IMR-90 (cell line): Measurements from ENCODE around the gene FBXW2. TPM values are rescaled to one million over a fixed set of nuclear protein-coding genes. Genes with fewer than 3 reads are reported as not detected.

Source experiments
- ATAC-seq: fragments of 200-7000 bp; cut with Tn5 transposase; 2 replicates; pipeline ENCODE4 v1.9.1; 2020; ENCODE audit warnings: low read depth, mild to moderate bottlenecking, moderate library complexity
- BruUV-seq: library from RNA; stranded (reverse); fragments of 400-500 nt; replicated peaks from 2 replicates; lab custom pipeline; 2021; lab: Mats Ljungman, UMichigan
- CTCF ChIA-PET: fragments of 300-600 bp; formaldehyde crosslinking; extraction: SDS; loops from one replicate; lab custom pipeline; 2021; ENCODE audit warnings: antibody characterized with exemption; lab: Yijun Ruan, JAX
- POLR2A ChIA-PET: fragments of 300-600 bp; sonication (Branson Sonifier 250); formaldehyde crosslinking; loops from one replicate; lab custom pipeline; 2022; ENCODE audit warnings: antibody characterized with exemption; ENCODE audit not compliant: unreplicated experiment; lab: Charles Lee
- DNase-seq: peaks from one replicate; pipeline ENCODE4 v3.0.0; 2013
- H2AFZ ChIP-seq: replicated peaks from 2 replicates; pipeline ENCODE3; 2013; ENCODE audit warnings: low read length, mild to moderate bottlenecking; ENCODE audit not compliant: poor library complexity
- H2AK5ac ChIP-seq: 2 replicates; pipeline ENCODE4 v1.6.1; 2013; ENCODE audit warnings: low read depth, low read length, inconsistent platforms
- H2AK9ac ChIP-seq: replicated peaks from 2 replicates; pipeline ENCODE3; 2013; ENCODE audit warnings: mild to moderate bottlenecking, low read depth, low read length, moderate library complexity; ENCODE audit not compliant: poor library complexity
- H2BK120ac ChIP-seq: 2 replicates; pipeline ENCODE4 v1.6.1; 2013; ENCODE audit warnings: low read depth, low read length, inconsistent platforms
- H2BK15ac ChIP-seq: 3 replicates; pipeline ENCODE4 v1.6.1; 2013; ENCODE audit warnings: low read depth, low read length, inconsistent platforms
- H2BK20ac ChIP-seq: 2 replicates; pipeline ENCODE4 v1.6.1; 2013; ENCODE audit warnings: low read depth, mild to moderate bottlenecking, inconsistent platforms, low read length, moderate library complexity
- H2BK5ac ChIP-seq: 2 replicates; pipeline ENCODE4 v1.6.1; 2013; ENCODE audit warnings: mild to moderate bottlenecking, low read depth, low read length, inconsistent platforms; ENCODE audit not compliant: poor library complexity, severe bottlenecking
- H3K14ac ChIP-seq: replicated peaks from 2 replicates; pipeline ENCODE4 v1.6.1; 2013; ENCODE audit warnings: low read depth, low read length, inconsistent platforms
- H3K18ac ChIP-seq: 2 replicates; pipeline ENCODE4 v1.6.1; 2013; ENCODE audit warnings: low read depth, low read length, control low read depth
- H3K23ac ChIP-seq: 2 replicates; pipeline ENCODE4 v1.6.1; 2013; ENCODE audit warnings: low read depth, low read length, inconsistent platforms
- H3K27ac ChIP-seq: 2 replicates; pipeline ENCODE4 v1.5.1; 2013; ENCODE audit warnings: mild to moderate bottlenecking, control low read depth, low read length; ENCODE audit not compliant: insufficient read depth
- H3K27me3 ChIP-seq: 2 replicates; pipeline ENCODE4 v1.6.1; 2013; ENCODE audit warnings: low read length; ENCODE audit not compliant: control insufficient read depth, insufficient read depth
- H3K36me3 ChIP-seq: 2 replicates; pipeline ENCODE4 v1.6.1; 2013; ENCODE audit warnings: low read length, mixed read lengths; ENCODE audit not compliant: control insufficient read depth, insufficient read depth
- H3K4ac ChIP-seq: 2 replicates; pipeline ENCODE4 v1.6.1; 2013; ENCODE audit warnings: low read depth, low read length, inconsistent platforms
- H3K4me1 ChIP-seq: 2 replicates; pipeline ENCODE4 v1.6.1; 2013; ENCODE audit warnings: low read length, mixed read lengths; ENCODE audit not compliant: control insufficient read depth, insufficient read depth
- H3K4me2 ChIP-seq: 2 replicates; pipeline ENCODE4 v1.6.1; 2013; ENCODE audit warnings: low read depth, mild to moderate bottlenecking, control low read depth, low read length, moderate library complexity
- H3K4me3 ChIP-seq: 2 replicates; pipeline ENCODE4 v1.5.1; 2013; ENCODE audit warnings: low read depth, mild to moderate bottlenecking, control low read depth, low read length, moderate library complexity; ENCODE audit not compliant: insufficient read depth
- H3K56ac ChIP-seq: 2 replicates; pipeline ENCODE4 v1.6.1; 2013; ENCODE audit warnings: low read length, inconsistent platforms; ENCODE audit not compliant: insufficient read depth; ENCODE audit errors: extremely low read depth
- H3K79me1 ChIP-seq, 2 experiments: 2 replicates each; pipeline ENCODE4 v1.6.1; 2013; ENCODE audit warnings: low read length in 2 of 2, inconsistent platforms in 1 of 2, low read depth in 1 of 2
- H3K9ac ChIP-seq: 2 replicates; pipeline ENCODE4 v1.6.1; 2013; ENCODE audit warnings: low read depth, low read length, control low read depth
- H3K9me1 ChIP-seq: 2 replicates; pipeline ENCODE4 v1.6.1; 2013; ENCODE audit warnings: low read length, inconsistent platforms; ENCODE audit not compliant: insufficient read depth
- H3K9me3 ChIP-seq: 2 replicates; pipeline ENCODE4 v1.6.1; 2013; ENCODE audit warnings: low read length; ENCODE audit not compliant: control insufficient read depth, insufficient read depth
- H4K20me1 ChIP-seq: 2 replicates; pipeline ENCODE4 v1.6.1; 2013; ENCODE audit warnings: low read length, inconsistent platforms; ENCODE audit not compliant: insufficient read depth
- H4K5ac ChIP-seq: 2 replicates; pipeline ENCODE4 v1.6.1; 2013; ENCODE audit warnings: mild to moderate bottlenecking, low read depth, low read length, control low read depth
- H4K8ac ChIP-seq, 2 experiments: 2 replicates each; pipeline ENCODE4 v1.6.1; 2013; ENCODE audit warnings: low read depth in 2 of 2, low read length in 2 of 2, control low read depth in 1 of 2, inconsistent platforms in 1 of 2
- H4K91ac ChIP-seq: 2 replicates; pipeline ENCODE4 v1.6.1; 2013; ENCODE audit warnings: low read depth, low read length, inconsistent platforms; ENCODE audit not compliant: insufficient read depth
- BHLHE40 ChIP-seq: fragments of 150-350 bp; IDR thresholded peaks from 2 replicates; pipeline ENCODE4 v1.6.1; 2016; ENCODE audit warnings: mild to moderate bottlenecking, low read depth, low read length
- CEBPB ChIP-seq: IDR thresholded peaks from 2 replicates; pipeline ENCODE4 v1.6.1; 2012; ENCODE audit warnings: low read depth, low read length, improper control_type of control experiment
- CHD1 ChIP-seq: IDR thresholded peaks from 2 replicates; pipeline ENCODE4 v1.6.1; 2012; ENCODE audit warnings: low read depth, low read length, improper control_type of control experiment
- ELK1 ChIP-seq: fragments of 150-350 bp; IDR thresholded peaks from 2 replicates; pipeline ENCODE4 v1.6.1; 2016; ENCODE audit warnings: low read depth, mild to moderate bottlenecking, low read length, moderate library complexity, borderline replicate concordance
- FOS ChIP-seq: fragments of 150-350 bp; IDR thresholded peaks from 2 replicates; pipeline ENCODE4 v1.6.1; 2016; ENCODE audit warnings: low read depth, low read length
- MAFK ChIP-seq: IDR thresholded peaks from 2 replicates; pipeline ENCODE4 v1.6.1; 2012; ENCODE audit warnings: low read depth, low read length, improper control_type of control experiment
- MAZ ChIP-seq: IDR thresholded peaks from 2 replicates; pipeline ENCODE4 v1.6.1; 2012; ENCODE audit warnings: low read depth, mild to moderate bottlenecking, low read length, improper control_type of control experiment, moderate library complexity, borderline replicate concordance
- POLR2A ChIP-seq: IDR thresholded peaks from 2 replicates; pipeline ENCODE4 v1.6.1; 2012; ENCODE audit warnings: mild to moderate bottlenecking, low read depth, low read length
- RAD21 ChIP-seq: IDR thresholded peaks from 2 replicates; pipeline ENCODE4 v1.6.1; 2012; ENCODE audit warnings: low read length, improper control_type of control experiment
- USF2 ChIP-seq: fragments of 150-350 bp; IDR thresholded peaks from 2 replicates; pipeline ENCODE4 v1.6.1; 2017; ENCODE audit warnings: mild to moderate bottlenecking, antibody characterized with exemption, low read length, low read depth
- WGBS, 2 experiments: methylation state at CpG; one replicate each; pipeline versions ENCODE4 v1.1.5 to v1.1.7; 2013; ENCODE audit warnings: missing lambda C conversion rate in 2 of 2; ENCODE audit not compliant: insufficient read length in 1 of 2; ENCODE audit errors: extremely low coverage in 2 of 2; 5-methylcytosine and 5-hydroxymethylcytosine counted together
- dilution Hi-C: fragments of 300-500 bp; cut with HindIII; formaldehyde crosslinking; loops from one replicate; pipeline ENCODE4 v1.14.3; 2018; ENCODE audit warnings: low sequenced_read_pairs; ENCODE audit not compliant: unreplicated experiment
- in situ Hi-C: fragments of 300-500 bp; cut with MboI; formaldehyde crosslinking; loops from 3 replicates; pipeline ENCODE4 v1.14.3; 2019; ENCODE audit warnings: low sequenced_read_pairs, inconsistent platforms, mixed read lengths
- intact Hi-C: fragments of 100-400 bp; cut with micrococcal nuclease; formaldehyde crosslinking; loops from 2 replicates; pipeline ENCODE4 v1.10.0; 2022
- polyA plus RNA-seq, 3 experiments: library from polyadenylated mRNA; depleted of rRNA; stranded (reverse); fragments of >200 nt; gene quantifications; 2 replicates each; pipeline ENCODE4 v1.2.3, GENCODE V29; 2012; ENCODE audit warnings: low replicate concordance in 1 of 3
- total RNA-seq: library from RNA; depleted of rRNA; stranded (reverse); fragments of >200 nt; gene quantifications from 2 replicates; pipeline ENCODE4 v1.2.3, GENCODE V29; 2012

Gene FBXW2
- total and polyA plus RNA-seq, 2 of the 4 experiments (the other 2 are of a cell fraction) = 27.1 to 43.5 TPM

- H4K20me1 ChIP-seq = no peaks in the 10 kb centered on the region
- H2AK5ac ChIP-seq = no peak overlapping the region
- peaks cover 3% of the 10 kb centered on the region for H3K4me1 ChIP-seq
- H3K9me1 ChIP-seq = 0 out of 2 replicates have a peak, but pooled peaks cover 4% of the 10 kb centered on the region
- no peak overlapping the region for H4K8ac ChIP-seq
- no peak overlapping the region for H3K9ac ChIP-seq
- no peak overlapping the region for H3K4ac ChIP-seq
- no peak overlapping the region for H2AK9ac ChIP-seq
- no CpG with 5 or more reads among the region's 4 CpGs for WGBS, 2 experiments
- CTCF ChIA-PET = no interaction called here
- no peak overlapping the region for H2BK120ac ChIP-seq
- no peaks in the 10 kb centered on the region for H3K9me3 ChIP-seq
- H3K27me3 ChIP-seq = no peaks in the 10 kb centered on the region
- intact Hi-C loops (no loop called here), in situ Hi-C loops (no loop called here), dilution Hi-C loops (no loop called here)
- POLR2A ChIA-PET = no interaction called here
- no peak overlapping the region for H2BK20ac ChIP-seq
- H3K14ac ChIP-seq = no peak overlapping the region
- DNase-seq (no peak), ATAC-seq (no peak)
- BruUV-seq = no TSS peak
- no peak overlapping the region for H2BK15ac ChIP-seq
- no peaks in the 10 kb centered on the region for H3K79me1 ChIP-seq
- H3K18ac ChIP-seq = no peak overlapping the region
- no peak for TF ChIP-seq FOS
- no peak for TF ChIP-seq MAFK
- TF ChIP-seq POLR2A = no peak
- no peak for TF ChIP-seq CEBPB
- no peak for TF ChIP-seq MAZ
- TF ChIP-seq USF2 = no peak
- TF ChIP-seq RAD21 = no peak
- TF ChIP-seq ELK1 = no peak
- TF ChIP-seq BHLHE40 = no peak
- TF ChIP-seq CHD1 = no peak
- H3K4me2 ChIP-seq = no peak overlapping the region
- H4K5ac ChIP-seq = no peak overlapping the region
- H3K27ac ChIP-seq = no peak overlapping the region
- H4K91ac ChIP-seq = no peak overlapping the region
- no peak overlapping the region for H3K56ac ChIP-seq
- no peak overlapping the region for H2BK5ac ChIP-seq
- H3K36me3 ChIP-seq = no peaks in the 10 kb centered on the region
- H3K23ac ChIP-seq = no peak overlapping the region
- H2AFZ ChIP-seq = peak overlapping the region; percentile 29
- no peak overlapping the region for H3K4me3 ChIP-seq
Measured at GRCh38 chr9:120720404-120720803, 72.8 kb downstream of the FBXW2 start.
